ENCODE data around the gene LATS2.
A peak's percentile ranks its signal among the peaks of the same experiment; 100 is the strongest.

The LATS2 gene

GRCh38 chr13:21060338-21061028, 903 bp downstream of the LATS2 start:
- H3K27ac ChIP-seq (ENCODE audit: low read length) = no peak overlapping the region
- H3K36me3 ChIP-seq (replicated peaks; ENCODE audit: low read depth, low read length) = no peaks in the 10 kb centered on the region
- H2AFZ ChIP-seq (ENCODE audit: low read depth, low read length) = no peak overlapping the region
- no peaks in the 10 kb centered on the region for H3K9me3 ChIP-seq (ENCODE audit: insufficient read depth, low read length)
- no peaks in the 10 kb centered on the region for H3K27me3 ChIP-seq (ENCODE audit: low read depth, low read length)
- H3K79me2 ChIP-seq (ENCODE audit: low read length) = no peaks in the 10 kb centered on the region
- peak overlapping the region; percentile 91 for H3K4me2 ChIP-seq (ENCODE audit: low read length)
- peak overlapping the region; percentile 95 for H3K4me3 ChIP-seq (ENCODE audit: low read length)
- H4K20me1 ChIP-seq (ENCODE audit: insufficient read depth, low read length) = no peaks in the 10 kb centered on the region
- H3K9ac ChIP-seq (ENCODE audit: low read length) = no peak overlapping the region
- 0 out of 2 replicates have a peak, but pooled peaks cover 4% of the 10 kb centered on the region for H3K4me1 ChIP-seq (ENCODE audit: low read length)
- TF ChIP-seq CTCF (IDR thresholded peaks at IDR 0.05; ENCODE audit: low read depth, low read length) = no peak
- TF ChIP-seq EZH2phosphoT487 (IDR thresholded peaks at IDR 0.05; ENCODE audit: low read depth) = no peak

GRCh38 chr13:21059641-21060337, 1.6 kb downstream of the LATS2 start:
- no peaks in the 10 kb centered on the region for H3K79me2 ChIP-seq (ENCODE audit: low read length)
- no peak overlapping the region for H2AFZ ChIP-seq (ENCODE audit: low read depth, low read length)

GRCh38 chr13:21058361-21058760, 3.0 kb downstream of the LATS2 start:
- TF ChIP-seq CTCF (IDR thresholded peaks at IDR 0.05; ENCODE audit: low read depth, low read length) (no peak), EZH2phosphoT487 (IDR thresholded peaks at IDR 0.05; ENCODE audit: low read depth) (no peak)
- Histone ChIP-seq H3K36me3 (replicated peaks; ENCODE audit: low read depth, low read length) (no peaks in the 10 kb centered on the region), H3K4me3 (ENCODE audit: low read length) (no peak overlapping the region), H2AFZ (ENCODE audit: low read depth, low read length) (0 out of 2 replicates have a peak overlapping the region, but pooled peaks have one; percentile 6), H3K4me2 (ENCODE audit: low read length) (no peak overlapping the region), H3K9ac (ENCODE audit: low read length) (no peak overlapping the region), H3K27ac (ENCODE audit: low read length) (no peak overlapping the region), H3K27me3 (ENCODE audit: low read depth, low read length) (no peaks in the 10 kb centered on the region), H3K79me2 (ENCODE audit: low read length) (no peaks in the 10 kb centered on the region), H4K20me1 (ENCODE audit: insufficient read depth, low read length) (no peaks in the 10 kb centered on the region), H3K9me3 (ENCODE audit: insufficient read depth, low read length) (no peaks in the 10 kb centered on the region), H3K4me1 (ENCODE audit: low read length) (0 out of 2 replicates have a peak, but pooled peaks cover 4% of the 10 kb centered on the region)

More at GRCh38 chr13:21059641-21060337, 1.6 kb downstream of the LATS2 start:
- no peaks in the 10 kb centered on the region for H3K27me3 ChIP-seq (ENCODE audit: low read depth, low read length)
- TF ChIP-seq CTCF (IDR thresholded peaks at IDR 0.05; ENCODE audit: low read depth, low read length) (no peak), EZH2phosphoT487 (IDR thresholded peaks at IDR 0.05; ENCODE audit: low read depth) (no peak)
- no peaks in the 10 kb centered on the region for H4K20me1 ChIP-seq (ENCODE audit: insufficient read depth, low read length)
- no peaks in the 10 kb centered on the region for H3K9me3 ChIP-seq (ENCODE audit: insufficient read depth, low read length)
- H3K9ac ChIP-seq (ENCODE audit: low read length) = no peak overlapping the region
- H3K36me3 ChIP-seq (replicated peaks; ENCODE audit: low read depth, low read length) = no peaks in the 10 kb centered on the region
- H3K4me3 ChIP-seq (ENCODE audit: low read length) = no peak overlapping the region
- H3K4me2 ChIP-seq (ENCODE audit: low read length) = no peak overlapping the region
- no peak overlapping the region for H3K27ac ChIP-seq (ENCODE audit: low read length)
- H3K4me1 ChIP-seq (ENCODE audit: low read length) = 0 out of 2 replicates have a peak, but pooled peaks cover 4% of the 10 kb centered on the region

GRCh38 chr13:21055511-21056045, 5.8 kb downstream of the LATS2 start:
- Histone ChIP-seq H3K9me3 (ENCODE audit: insufficient read depth, low read length) (no peaks in the 10 kb centered on the region), H3K9ac (ENCODE audit: low read length) (no peak overlapping the region), H4K20me1 (ENCODE audit: insufficient read depth, low read length) (no peaks in the 10 kb centered on the region), H3K27ac (ENCODE audit: low read length) (no peak overlapping the region), H3K27me3 (ENCODE audit: low read depth, low read length) (no peaks in the 10 kb centered on the region), H3K4me2 (ENCODE audit: low read length) (no peak overlapping the region), H2AFZ (ENCODE audit: low read depth, low read length) (no peak overlapping the region), H3K4me3 (ENCODE audit: low read length) (no peak overlapping the region), H3K36me3 (replicated peaks; ENCODE audit: low read depth, low read length) (no peaks in the 10 kb centered on the region), H3K4me1 (ENCODE audit: low read length) (no peaks in the 10 kb centered on the region), H3K79me2 (ENCODE audit: low read length) (no peaks in the 10 kb centered on the region)
- no peak for TF ChIP-seq EZH2phosphoT487 (IDR thresholded peaks at IDR 0.05; ENCODE audit: low read depth)
- no peak for TF ChIP-seq CTCF (IDR thresholded peaks at IDR 0.05; ENCODE audit: low read depth, low read length)
